Ishikawa (cell line): Measurements from ENCODE around the gene TMEM87B.

Experiments
- CEBPB ChIP-seq: IDR thresholded peaks from 2 replicates; pipeline ENCODE4 v1.6.1; 2012
- CREB1 ChIP-seq: IDR thresholded peaks from 2 replicates; pipeline ENCODE4 v1.6.1; 2012; ENCODE audit warnings: low read depth
- EGR1 ChIP-seq: IDR thresholded peaks from 2 replicates; pipeline ENCODE4 v1.6.1; 2012
- EP300 ChIP-seq: IDR thresholded peaks from 2 replicates; pipeline ENCODE4 v1.6.1; 2012; ENCODE audit warnings: borderline replicate concordance
- FOXM1 ChIP-seq: IDR thresholded peaks from 2 replicates; pipeline ENCODE4 v1.6.1; 2012; ENCODE audit warnings: low read depth, borderline replicate concordance
- MAX ChIP-seq: IDR thresholded peaks from 2 replicates; pipeline ENCODE4 v1.6.1; 2012
- NFIC ChIP-seq: IDR thresholded peaks from 2 replicates; pipeline ENCODE4 v1.6.1; 2012
- RAD21 ChIP-seq: IDR thresholded peaks from 2 replicates; pipeline ENCODE4 v1.6.1; 2012; ENCODE audit warnings: low read depth
- REST ChIP-seq: IDR thresholded peaks from 2 replicates; pipeline ENCODE4 v1.6.1; 2012; ENCODE audit warnings: low read depth, mild to moderate bottlenecking
- TAF1 ChIP-seq: IDR thresholded peaks from 2 replicates; pipeline ENCODE4 v1.6.1; 2012; ENCODE audit warnings: low read depth, mild to moderate bottlenecking
- TCF12 ChIP-seq: IDR thresholded peaks from 2 replicates; pipeline ENCODE4 v1.6.1; 2012; ENCODE audit warnings: low read depth
- USF1 ChIP-seq: IDR thresholded peaks from 2 replicates; pipeline ENCODE4 v1.6.1; 2012
- YY1 ChIP-seq: IDR thresholded peaks from 2 replicates; pipeline ENCODE4 v1.6.1; 2012; ENCODE audit warnings: low read depth
- ZBTB7A ChIP-seq: IDR thresholded peaks from 2 replicates; pipeline ENCODE4 v1.6.1; 2012; ENCODE audit warnings: low read depth

GRCh38 chr2:112157472-112157871 is 102.4 kb downstream of the TMEM87B start:
- TF ChIP-seq REST, result no peak
- TF ChIP-seq RAD21, result no peak
- no peak for TF ChIP-seq ZBTB7A
- TF ChIP-seq MAX, result no peak
- no peak for TF ChIP-seq FOXM1
- no peak for TF ChIP-seq NFIC
- TF ChIP-seq EGR1, result no peak
- no peak for TF ChIP-seq TAF1
- no peak for TF ChIP-seq USF1
- no peak for TF ChIP-seq CREB1
- TF ChIP-seq CEBPB, result no peak
- no peak for TF ChIP-seq TCF12
- TF ChIP-seq YY1, result no peak
- TF ChIP-seq EP300, result no peak
